HG03469 (cell line): ENCODE measurements around the gene CLCN1.
"Not testable (repeated sequence)": the region's sequence is repeated elsewhere in the genome, so short reads cannot be mapped to it uniquely, and the experiment has no call there.

ENCODE experiments used
- ATAC-seq: cut with Tn5 transposase; IDR thresholded peaks from one replicate; pipeline ENCODE4 v1.9.1; 2021; ENCODE audit warnings: mild to moderate bottlenecking, moderate library complexity, moderate number of reproducible peaks; ENCODE audit not compliant: unreplicated experiment

CLCN1 gene

DNA sequence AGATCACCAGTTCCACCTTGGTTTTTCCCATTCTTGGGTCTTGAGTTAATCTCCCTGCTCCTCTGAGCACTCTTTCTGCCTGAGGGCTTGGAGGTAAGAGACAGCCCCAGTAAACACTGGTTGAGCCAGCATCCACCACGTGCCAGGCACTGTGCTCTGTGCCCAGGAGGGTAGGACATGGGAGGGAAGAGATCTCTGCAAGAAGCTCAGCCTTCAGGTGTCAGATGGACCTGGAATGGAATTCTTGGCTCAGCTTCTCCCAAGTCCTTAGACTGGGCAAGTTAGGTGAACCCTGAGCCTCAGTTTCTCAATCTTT is 67.7 kb downstream of the CLCN1 start:
- no peak for ATAC-seq

GRCh38 chr7:143384148-143384547 is 68.2 kb downstream of the CLCN1 start:
- no peak for ATAC-seq

GRCh38 chr7:143384661-143385631 is 69.0 kb downstream of the CLCN1 start:
- no peak for ATAC-seq

GRCh38 chr7:143385891-143386781 is 70.2 kb downstream of the CLCN1 start:
- no peak for ATAC-seq

GRCh38 chr7:143387156-143387975 is 71.5 kb downstream of the CLCN1 start:
- ATAC-seq = no peak

DNA sequence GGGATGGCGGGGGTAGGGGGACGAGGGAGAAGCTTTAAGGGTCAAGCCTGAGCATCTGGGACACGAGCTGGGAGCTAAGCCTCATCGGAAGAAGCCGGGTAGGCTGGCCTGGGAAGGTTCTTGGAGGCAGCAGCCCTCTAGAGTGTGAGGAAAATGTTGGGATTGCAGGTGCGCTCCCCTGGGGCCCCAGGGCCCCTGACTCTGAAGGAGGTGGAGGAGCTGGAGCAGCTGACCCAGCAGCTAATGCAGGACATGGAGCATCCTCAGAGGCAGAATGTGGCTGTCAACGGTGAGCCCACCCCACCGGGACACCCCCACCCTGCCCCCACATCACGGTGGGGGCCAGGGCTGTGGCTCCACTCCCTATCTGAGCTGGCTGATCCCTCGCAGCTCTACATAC is 72.1 kb downstream of the CLCN1 start:
- ATAC-seq = no peak

GRCh38 chr7:143388491-143389101 is 72.7 kb downstream of the CLCN1 start:
- no peak for ATAC-seq

DNA sequence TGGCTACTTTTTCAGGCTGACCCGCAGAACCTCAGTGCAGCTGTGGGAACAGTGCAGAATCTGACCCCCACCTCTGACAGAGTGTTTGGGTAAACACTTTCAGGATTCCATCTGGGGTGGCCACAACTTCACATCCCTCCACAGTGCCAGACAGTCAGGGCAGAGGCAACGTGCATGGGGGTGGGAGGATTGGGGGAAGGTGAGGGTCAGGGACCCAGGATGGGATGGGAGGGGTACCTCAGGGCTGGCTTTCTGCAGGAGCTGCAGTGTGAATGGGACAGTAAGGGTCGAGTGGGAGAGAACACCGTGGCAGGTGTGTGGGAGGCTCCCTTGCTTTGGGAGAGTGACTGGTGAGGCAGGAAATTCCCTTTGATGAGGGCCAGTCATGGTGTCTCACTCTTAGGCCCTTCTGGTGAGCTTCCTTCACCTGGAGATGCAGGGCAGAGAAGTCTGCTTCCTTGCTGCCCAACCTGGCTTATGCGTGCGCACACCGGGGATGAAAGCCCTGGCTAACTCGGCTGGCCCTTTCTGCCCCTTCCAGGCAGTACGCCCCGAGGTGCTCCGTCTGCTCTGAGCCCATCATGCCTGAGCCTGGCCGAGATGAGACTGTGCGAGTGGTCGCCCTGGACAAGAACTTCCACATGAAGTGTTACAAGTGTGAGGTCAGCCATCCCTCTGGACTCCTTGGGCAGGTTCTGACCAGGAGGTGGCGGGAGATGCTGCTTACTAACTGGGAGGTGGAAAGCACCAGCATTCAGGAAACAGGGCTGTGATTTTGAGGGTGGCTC is 73.6 kb downstream of the CLCN1 start:
- no peak for ATAC-seq

DNA sequence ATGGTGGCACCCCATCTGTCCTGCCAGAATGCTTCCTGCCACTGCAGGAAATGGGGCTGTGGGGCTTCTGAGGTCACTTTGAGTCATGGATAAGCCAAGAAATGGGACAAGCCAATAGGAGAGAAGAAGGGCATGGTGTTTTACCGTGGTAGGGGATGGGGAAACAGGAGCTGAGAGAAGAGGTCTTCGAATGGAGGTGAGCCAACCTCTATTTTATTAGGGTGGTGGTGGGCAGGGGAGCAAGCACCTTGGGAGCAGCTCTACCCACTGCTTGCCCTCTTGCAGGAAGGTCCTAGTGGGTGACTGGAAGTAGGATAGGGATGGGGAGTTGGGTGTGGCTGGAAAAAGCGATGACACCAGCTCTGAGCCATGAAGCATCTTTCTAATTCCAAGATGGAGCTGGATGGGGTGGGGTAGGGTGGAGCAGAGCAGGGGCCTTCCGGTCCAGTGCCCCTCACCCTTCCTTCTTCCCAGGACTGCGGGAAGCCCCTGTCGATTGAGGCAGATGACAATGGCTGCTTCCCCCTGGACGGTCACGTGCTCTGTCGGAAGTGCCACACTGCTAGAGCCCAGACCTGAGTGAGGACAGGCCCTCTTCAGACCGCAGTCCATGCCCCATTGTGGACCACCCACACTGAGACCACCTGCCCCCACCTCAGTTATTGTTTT is 74.3 kb downstream of the CLCN1 start:
- no peak for ATAC-seq

DNA sequence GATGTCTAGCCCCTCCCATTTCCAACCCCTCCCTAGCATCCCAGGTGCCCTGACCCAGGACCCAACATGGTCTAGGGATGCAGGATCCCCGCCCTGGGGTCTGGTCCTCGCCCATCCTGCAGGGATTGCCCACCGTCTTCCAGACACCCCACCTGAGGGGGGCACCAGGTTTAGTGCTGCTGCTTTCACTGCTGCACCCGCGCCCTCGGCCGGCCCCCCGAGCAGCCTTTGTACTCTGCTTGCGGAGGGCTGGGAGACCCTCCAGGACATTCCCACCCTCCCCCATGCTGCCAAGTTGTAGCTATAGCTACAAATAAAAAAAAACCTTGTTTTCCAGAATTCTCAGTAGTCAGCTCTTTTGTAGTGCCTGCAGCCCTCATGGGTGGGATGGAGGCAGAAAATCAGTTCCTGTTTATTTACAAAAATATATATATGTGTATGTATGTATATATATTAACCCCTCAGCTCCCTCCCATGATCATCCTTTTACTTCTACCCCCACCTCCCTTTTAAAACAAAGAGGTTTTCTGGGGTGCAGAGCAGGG is 74.9 kb downstream of the CLCN1 start:
- ATAC-seq = no peak

GRCh38 chr7:143391462-143392404 is 75.8 kb downstream of the CLCN1 start:
- no peak for ATAC-seq

GRCh38 chr7:143392427-143392826 is 76.5 kb downstream of the CLCN1 start:
- not testable (repeated sequence) for ATAC-seq

DNA sequence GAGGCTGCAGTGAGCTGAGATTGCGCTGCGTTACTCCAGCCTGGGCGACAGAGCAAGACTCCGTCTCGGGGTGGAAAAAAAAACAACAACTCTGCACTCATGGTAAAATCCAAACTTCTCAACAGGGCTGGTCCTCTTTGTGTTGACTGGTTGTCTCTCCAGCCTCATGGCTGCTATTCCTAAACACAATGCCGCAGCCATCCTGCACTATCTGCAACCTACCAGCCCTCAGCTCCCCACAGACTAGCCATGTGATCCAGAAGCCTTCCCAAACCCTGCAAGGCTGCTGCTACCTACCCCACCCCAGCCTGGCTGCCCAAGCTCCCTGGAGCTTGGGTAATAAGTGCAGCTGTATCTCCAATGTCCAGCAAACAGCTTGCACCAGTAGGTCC is 77.0 kb downstream of the CLCN1 start:
- no peak for ATAC-seq

- ATAC-seq = no peak
Measured at GRCh38 chr7:143393267-143394041, 77.5 kb downstream of the CLCN1 start.

DNA sequence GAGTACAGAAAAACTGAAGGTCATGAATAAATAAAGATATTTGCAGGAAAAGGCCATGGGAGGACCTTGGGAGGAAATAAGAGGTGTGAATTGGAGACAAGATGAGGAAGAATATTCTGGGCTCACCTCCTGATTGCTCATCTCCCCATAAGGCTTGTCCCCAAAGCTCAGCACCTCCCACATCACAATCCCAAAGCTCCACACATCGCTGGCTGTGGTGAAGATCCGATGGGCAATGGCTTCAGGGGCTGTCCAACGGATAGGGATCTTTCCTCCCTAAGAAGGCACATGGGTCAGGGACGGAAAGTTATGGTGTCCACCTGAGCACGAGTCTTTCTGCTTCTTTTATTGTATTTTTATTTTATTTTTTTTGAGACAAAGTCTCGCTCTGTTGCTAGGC is 78.2 kb downstream of the CLCN1 start:
- no peak for ATAC-seq

DNA sequence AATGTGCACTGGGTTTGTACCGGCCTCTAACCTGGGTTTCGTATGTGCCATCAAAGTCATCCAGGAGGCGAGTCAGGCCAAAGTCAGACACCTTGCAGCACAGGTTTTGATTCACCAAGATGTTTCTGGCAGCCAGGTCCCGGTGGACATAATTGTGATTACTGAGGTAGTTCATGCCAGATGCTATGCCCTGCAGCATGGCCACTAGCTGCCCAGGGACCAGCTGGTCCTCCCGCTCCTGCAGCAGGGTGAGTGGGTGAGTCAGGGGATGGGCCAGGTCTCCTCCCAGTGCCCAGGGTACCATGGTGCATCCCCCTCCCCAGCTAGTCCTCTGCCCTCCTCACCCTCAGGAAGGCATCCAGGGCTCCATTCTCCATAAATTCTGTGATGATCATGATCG is 78.9 kb downstream of the CLCN1 start:
- no peak for ATAC-seq
